AG04450 (cell line): ENCODE results near the gene SLC8A3. TPM values are rescaled to one million over a fixed set of nuclear protein-coding genes. Genes with fewer than 3 reads are reported as not detected.

Experiments
- CTCF ChIA-PET: fragments of 300-600, 350-600 bp; formaldehyde crosslinking; extraction: SDS; loops from one replicate; lab custom pipeline; 2022; ENCODE audit warnings: antibody characterized with exemption, inconsistent platforms; lab: Charles Lee
- POLR2A ChIA-PET: fragments of 350-600 bp; formaldehyde crosslinking; extraction: SDS; loops from one replicate; lab custom pipeline; 2021; ENCODE audit warnings: antibody characterized with exemption, inconsistent platforms; lab: Yijun Ruan, JAX
- DNase-seq: peaks from one replicate; pipeline ENCODE4 v3.0.0-alpha.2; 2011; ENCODE audit warnings: low read depth, low spot score
- H3K27ac ChIP-seq: one replicate; pipeline ENCODE4 v1.5.1; 2012; ENCODE audit warnings: low read depth, low read length, control low read depth
- H3K27me3 ChIP-seq: one replicate; pipeline ENCODE4 v1.6.0; 2012; ENCODE audit warnings: low read length; ENCODE audit not compliant: control insufficient read depth, insufficient read depth
- H3K4me3 ChIP-seq: 2 replicates; pipeline ENCODE4 v1.5.1; 2011; ENCODE audit warnings: mild to moderate bottlenecking, low read depth, low read length, control low read depth
- H3K9me3 ChIP-seq: 2 replicates; pipeline ENCODE4 v1.5.1; 2012; ENCODE audit warnings: low read length; ENCODE audit not compliant: control insufficient read depth, insufficient read depth
- polyA plus RNA-seq: library from polyadenylated mRNA; depleted of rRNA; stranded (reverse); fragments of >200 nt; gene quantifications from 2 replicates; pipeline ENCODE4 v1.2.3, GENCODE V29; 2011
- TF ChIP-seq, protein P1 (sequence below): IDR thresholded peaks from 2 replicates; pipeline ENCODE4 v1.5.1; 2011; ENCODE audit warnings: low read depth, low read length, control low read depth, inconsistent platforms

SLC8A3 gene
- polyA plus RNA-seq, 1 experiment, result not detected

DNA sequence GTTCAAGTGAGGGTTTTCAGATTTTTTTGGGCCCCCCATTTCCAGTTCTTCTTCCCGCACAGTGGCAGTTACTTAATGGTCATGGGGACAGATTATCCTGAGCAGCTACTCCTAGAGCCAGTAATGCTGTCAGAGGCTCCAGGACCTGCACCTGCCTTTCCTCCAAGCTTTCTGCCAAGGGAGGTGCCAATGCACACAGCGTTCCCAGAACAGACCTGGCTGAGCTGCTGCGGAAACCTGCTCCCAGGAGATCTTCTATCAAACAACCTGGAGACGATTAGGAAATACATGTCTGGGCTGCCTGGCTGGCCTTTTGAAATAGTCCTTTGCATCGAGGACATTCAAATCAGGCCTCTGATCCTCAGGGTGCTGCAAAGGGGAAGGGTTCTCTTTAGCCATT, 120.9 kb downstream of the SLC8A3 start:
- Histone ChIP-seq H3K27me3 (peaks cover 15% of the 10 kb centered on the region), H3K9me3 (no peaks in the 10 kb centered on the region), H3K27ac (no peak overlapping the region), H3K4me3 (no peak overlapping the region)
- CTCF ChIA-PET, result interaction anchor here (0.9 kb wide), 1 partner anchor 22 kb away, joined by 3 read pairs; no protein-coding TSS in a partner anchor
- DNase-seq, result no peak
- TF ChIP-seq, protein P1, sequence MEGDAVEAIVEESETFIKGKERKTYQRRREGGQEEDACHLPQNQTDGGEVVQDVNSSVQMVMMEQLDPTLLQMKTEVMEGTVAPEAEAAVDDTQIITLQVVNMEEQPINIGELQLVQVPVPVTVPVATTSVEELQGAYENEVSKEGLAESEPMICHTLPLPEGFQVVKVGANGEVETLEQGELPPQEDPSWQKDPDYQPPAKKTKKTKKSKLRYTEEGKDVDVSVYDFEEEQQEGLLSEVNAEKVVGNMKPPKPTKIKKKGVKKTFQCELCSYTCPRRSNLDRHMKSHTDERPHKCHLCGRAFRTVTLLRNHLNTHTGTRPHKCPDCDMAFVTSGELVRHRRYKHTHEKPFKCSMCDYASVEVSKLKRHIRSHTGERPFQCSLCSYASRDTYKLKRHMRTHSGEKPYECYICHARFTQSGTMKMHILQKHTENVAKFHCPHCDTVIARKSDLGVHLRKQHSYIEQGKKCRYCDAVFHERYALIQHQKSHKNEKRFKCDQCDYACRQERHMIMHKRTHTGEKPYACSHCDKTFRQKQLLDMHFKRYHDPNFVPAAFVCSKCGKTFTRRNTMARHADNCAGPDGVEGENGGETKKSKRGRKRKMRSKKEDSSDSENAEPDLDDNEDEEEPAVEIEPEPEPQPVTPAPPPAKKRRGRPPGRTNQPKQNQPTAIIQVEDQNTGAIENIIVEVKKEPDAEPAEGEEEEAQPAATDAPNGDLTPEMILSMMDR, result no peak
- POLR2A ChIA-PET, result no interaction called here

DNA sequence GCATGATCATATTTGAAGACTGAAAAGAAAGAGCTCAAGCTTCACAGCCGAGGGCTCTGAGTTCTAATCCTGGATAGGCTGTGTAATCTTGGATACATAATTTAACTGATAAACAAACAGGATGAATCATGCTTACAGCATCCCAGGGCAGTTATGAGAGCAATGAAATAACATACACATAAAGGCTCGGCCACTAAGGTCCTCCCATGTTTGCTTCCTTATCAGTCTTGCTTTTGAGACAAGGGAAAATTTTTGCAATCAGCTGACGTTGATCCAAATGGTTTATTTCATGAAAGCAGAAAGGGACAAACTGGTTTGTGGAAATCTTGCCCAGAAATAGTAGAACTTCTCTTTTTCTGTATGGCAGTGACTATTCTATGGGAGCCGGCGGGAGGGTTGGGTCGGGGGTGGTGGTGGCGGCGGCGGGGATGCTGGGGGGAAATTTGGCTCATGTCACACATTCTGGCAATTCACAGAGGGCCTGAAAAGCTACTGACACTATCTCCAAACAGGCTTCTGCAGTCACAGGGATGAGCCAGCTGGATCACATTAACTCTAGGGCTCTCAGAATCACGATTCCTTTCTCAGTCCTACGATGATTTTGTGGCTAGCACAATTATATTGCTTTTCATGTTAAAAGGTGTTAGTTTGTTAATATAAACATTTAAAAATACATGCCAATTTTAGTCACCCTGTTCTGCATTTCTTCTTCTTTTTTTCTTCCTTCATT, 124.5 kb downstream of the SLC8A3 start:
- CTCF ChIA-PET, result interaction anchor here (1.9 to 2.3 kb wide), 3 partner anchors 9 to 246 kb away, joined by 7 to 12 read pairs (median 12); no protein-coding TSS in a partner anchor
- DNase-seq, result no peak
- no peak overlapping the region for H3K4me3 ChIP-seq
- H3K27ac ChIP-seq, result no peak overlapping the region
- H3K27me3 ChIP-seq, result peaks cover 12% of the 10 kb centered on the region
- POLR2A ChIA-PET, result no interaction called here
- H3K9me3 ChIP-seq, result no peaks in the 10 kb centered on the region
- TF ChIP-seq, protein P1, result no peak

DNA sequence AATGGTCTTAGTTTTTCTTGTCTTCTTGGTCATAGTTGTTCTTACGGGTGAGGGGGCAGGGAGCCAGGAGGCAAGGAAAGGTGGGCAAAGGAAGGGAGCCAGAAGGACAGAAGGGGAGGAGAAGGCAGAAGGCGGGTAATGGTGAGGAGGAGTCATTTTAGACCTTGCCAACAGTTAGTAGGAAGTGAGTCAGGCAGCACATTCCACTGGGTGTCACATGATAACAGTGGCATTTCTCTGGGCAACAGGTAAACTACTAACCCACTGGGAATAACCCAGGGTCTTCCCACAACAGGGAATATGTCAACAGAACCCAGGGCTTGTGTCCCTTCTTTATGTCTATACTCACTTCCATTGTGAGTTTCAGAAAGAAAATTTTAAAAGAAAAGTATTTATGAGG, 127.6 kb downstream of the SLC8A3 start:
- DNase-seq, result no peak
- H3K4me3 ChIP-seq, result no peak overlapping the region
- peaks cover 10% of the 10 kb centered on the region for H3K27me3 ChIP-seq
- ChIA-PET CTCF (no interaction called here), POLR2A (no interaction called here)
- TF ChIP-seq, protein P1, result no peak
- H3K27ac ChIP-seq, result no peak overlapping the region
- H3K9me3 ChIP-seq, result no peaks in the 10 kb centered on the region

DNA sequence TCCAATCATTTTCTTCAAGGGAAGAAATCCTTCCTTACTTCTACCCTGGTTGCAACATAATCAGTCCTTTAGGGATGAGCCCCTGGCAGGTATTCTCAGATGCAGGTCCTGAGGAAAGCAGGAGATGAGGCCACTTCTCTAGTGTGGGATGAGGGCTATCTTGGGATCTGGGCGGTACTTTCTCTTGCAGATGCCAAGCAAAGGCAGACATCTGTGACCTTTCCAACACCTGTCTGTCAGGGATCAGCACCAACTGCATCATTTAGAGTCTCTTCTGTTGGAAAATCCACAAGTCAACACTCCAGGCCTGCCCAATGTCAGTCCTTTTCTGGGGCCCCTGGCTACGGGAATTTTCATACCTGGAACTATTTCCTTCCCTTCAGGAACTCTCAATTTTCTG, 129.2 kb downstream of the SLC8A3 start:
- ChIA-PET POLR2A (no interaction called here), CTCF (no interaction called here)
- no peak for DNase-seq
- Histone ChIP-seq H3K4me3 (no peak overlapping the region), H3K27ac (no peak overlapping the region), H3K27me3 (peaks cover 10% of the 10 kb centered on the region), H3K9me3 (no peaks in the 10 kb centered on the region)
- TF ChIP-seq, protein P1, result no peak

DNA sequence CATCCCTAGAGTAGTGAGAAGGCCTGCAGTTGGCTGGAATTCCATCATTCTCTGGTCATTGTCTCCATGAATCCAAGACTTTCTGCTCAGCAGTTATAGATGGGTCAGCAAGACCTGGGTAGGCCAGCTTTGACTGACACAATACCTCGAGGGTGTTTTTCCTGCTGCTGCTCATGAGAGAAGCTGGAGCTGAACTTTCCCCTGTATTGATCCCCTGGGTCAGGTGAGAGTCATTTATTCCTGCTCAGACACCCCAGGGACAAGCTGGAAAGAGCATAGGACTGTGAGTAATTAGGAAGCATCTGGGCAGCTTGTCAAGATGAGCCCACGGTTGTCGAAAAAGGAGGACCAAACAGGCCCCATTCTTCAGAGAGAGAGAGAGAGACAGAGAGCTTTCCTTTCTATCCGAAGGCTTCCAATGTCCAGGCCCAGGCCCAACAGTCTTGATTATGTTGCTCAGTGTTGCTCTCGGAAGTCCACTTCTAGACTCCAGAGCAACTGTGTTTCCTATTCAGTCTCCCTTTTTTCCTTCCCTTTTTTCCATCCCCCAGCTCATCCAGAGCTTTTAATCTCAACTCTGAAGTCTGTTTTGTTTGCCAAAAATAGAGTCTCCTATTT, 131.1 kb downstream of the SLC8A3 start:
- ChIA-PET POLR2A (no interaction called here), CTCF (interaction anchor here (1.5 kb wide), 1 partner anchor 16 kb away, joined by 5 read pairs; no protein-coding TSS in a partner anchor)
- Histone ChIP-seq H3K4me3 (no peak overlapping the region), H3K27ac (no peak overlapping the region), H3K9me3 (no peaks in the 10 kb centered on the region), H3K27me3 (peaks cover 2% of the 10 kb centered on the region)
- DNase-seq, result no peak
- TF ChIP-seq, protein P1, result no peak
